ENCODE data around the gene KRI1.
"Not testable (repeated sequence)": the region's sequence is repeated elsewhere in the genome, so short reads cannot be mapped to it uniquely, and the experiment has no call there.

The KRI1 gene

DNA sequence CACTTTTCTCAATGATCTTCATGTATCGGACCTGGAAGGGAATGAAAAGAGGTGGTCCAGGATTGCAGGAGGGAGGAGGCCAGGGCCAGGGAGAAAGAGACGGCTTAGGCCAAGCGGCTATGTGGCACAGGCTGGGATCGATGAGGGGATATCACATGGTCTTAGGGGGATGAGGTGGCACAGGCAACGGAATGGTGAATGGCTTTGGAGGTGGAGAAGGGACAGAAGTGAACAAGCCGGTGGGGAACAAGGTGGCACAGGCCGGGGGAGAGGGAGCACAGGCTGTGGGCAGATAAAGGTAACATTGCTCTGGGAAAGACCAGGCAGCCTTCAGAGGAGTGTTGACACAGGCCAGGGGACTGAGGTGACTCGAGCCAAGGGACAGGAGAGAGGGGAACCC lies 8.7 kb upstream of the KRI1 start:
- no peak for DNase-seq

- not testable (repeated sequence) for DNase-seq
Observed at GRCh38 chr19:10573793-10574192, 8.0 kb upstream of the KRI1 start.

DNA sequence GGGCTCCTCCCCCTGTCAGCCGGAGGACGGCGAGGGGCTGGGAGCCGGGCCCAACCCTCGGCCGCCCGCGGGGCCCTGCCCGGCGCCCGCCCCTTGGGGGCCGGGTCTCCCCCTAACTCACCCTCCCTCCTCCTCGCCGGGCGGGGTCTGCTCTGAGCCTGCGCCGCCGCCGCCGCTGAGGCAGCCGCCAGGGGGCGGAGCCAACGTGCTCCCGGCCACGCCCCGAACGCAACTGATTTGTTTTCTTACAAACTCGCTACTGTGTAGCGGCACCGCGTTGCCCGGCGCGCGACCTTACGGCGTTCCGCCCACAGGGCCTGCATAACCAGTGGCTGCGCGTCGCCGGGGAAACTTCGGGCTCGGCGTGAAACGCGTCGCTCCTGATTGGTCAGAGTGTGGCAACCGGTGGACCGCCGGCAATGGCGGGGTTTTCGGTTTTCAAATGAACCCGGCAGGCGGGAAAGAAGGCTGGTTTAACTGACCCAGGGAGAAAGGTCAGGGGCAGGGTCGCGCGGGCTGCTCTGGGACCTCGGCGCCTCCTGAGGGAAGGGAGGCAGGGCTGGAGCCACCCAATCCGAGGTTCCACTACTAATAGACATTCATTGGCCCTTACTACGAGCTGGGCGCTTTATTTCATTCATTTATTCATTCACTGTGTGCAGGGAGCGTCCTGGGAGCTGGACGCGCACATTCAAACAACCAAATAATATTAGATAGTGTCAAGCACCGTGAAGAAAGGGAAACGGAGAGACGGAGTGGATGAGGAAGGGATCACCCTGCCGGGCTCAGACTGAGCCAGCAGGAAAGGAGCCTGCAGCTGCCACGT lies 3.2 kb upstream of the KRI1 start, which contains the start of gene CDKN2D:
Gene CDKN2D (minus strand): TSS at position 154 of the 826 bp plus-strand sequence. CDS start 326 bp downstream, outside the sequence.
- DNase-seq: peak; percentile 99

- DNase-seq: peak; percentile 68
Observed at GRCh38 chr19:10568062-10568825, 2.4 kb upstream of the KRI1 start.

DNA sequence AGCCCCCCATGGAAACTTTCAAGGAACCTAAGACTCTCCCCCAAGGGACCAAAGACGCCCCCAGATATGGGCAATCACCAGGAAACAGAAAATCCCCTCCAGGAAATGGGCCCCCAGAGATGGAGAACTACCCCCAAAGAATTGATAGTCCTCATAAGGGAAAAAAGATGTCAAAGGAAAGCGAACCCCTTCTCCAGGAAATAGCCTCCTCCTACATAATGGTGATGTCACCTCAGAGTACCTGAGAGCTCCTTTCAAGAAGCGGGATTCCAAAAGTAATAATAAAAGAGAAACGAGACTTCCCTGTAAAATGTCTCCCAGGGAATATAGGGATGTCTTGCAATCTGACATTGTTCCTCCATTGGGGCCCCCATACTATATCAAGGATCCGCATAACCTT lies 1.8 kb upstream of the KRI1 start:
- no peak for DNase-seq

GRCh38 chr19:10566658-10567410 lies 1.0 kb upstream of the KRI1 start:
- DNase-seq: peak; percentile 67

GRCh38 chr19:10566408-10566657 lies 523 bp upstream of the KRI1 start:
- DNase-seq: no peak

DNA sequence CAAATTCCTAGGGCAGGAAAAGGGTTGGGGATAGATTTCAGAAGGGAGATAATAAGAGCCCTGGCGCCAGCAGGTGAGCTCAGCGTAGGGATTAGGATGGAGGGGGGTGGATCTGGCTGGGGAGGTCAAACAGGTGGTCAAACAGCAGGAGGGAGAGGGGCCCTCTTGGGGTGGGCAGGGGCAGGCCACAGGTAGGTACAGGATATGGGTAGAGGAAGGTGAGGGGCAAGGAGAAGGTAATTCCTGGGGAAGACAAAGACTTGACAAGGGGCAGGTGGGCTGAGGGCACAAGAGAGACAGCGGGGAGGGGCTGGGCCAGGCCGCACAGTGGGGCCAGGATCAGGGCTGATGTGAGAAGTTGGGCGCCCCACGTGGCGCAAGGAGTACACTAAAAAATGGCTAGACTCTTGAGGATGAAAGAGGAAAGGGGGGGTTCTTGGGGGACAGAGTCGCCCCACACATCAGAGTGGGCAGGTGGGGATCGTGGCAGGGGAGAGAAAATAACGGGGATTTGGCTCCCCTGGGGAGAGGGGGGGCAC lies 713 bp downstream of the KRI1 start:
- DNase-seq: peak; percentile 57

GRCh38 chr19:10562609-10563008 lies 3.2 kb downstream of the KRI1 start:
- no peak for DNase-seq

- no peak for DNase-seq
Observed at GRCh38 chr19:10560154-10560553, 5.7 kb downstream of the KRI1 start.

- DNase-seq: no peak
Observed at GRCh38 chr19:10557603-10558197, 8.1 kb downstream of the KRI1 start.

GRCh38 chr19:10555610-10555973 lies 10.2 kb downstream of the KRI1 start:
- DNase-seq: no peak

DNA sequence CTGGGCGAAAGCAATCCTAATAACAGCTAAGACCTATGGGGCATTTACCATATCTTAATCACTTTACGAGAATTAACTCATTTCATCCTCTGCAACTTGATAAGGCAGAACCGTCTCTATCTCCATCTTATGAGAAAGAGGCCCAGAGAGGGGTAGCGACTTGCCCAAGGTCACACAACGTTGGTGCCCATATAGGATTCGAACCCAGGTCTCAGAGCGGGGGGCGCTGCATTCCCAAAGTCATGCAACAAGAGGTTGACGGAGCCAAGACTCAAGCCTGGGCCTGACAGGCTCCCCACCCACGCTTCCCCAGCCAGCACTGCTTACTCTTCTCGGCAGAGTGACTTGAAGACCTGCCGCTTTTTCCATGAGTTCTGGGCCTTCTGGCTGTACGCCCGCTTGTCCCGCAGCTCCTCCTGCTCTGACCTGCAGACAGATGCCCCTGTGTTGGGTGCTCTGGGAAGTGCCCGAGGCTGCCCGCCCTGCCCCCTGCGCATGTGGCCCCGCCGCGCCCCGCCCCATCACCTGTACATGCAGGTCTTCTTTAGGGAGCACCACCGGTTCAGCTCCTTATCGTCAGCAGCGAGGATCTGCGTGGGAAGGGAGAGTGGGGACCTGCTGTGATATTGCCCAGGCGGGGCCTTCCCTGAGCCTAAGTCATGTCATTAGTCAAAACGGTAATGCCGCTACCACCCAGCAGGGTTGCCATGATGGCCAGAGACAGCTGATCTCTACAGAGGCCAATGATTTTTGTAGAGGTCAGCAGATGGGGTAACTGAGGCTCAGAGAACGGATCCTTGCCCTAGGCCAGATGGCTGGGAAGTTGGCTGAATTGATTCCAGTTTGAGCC lies 10.8 kb downstream of the KRI1 start:
- DNase-seq: no peak

DNA sequence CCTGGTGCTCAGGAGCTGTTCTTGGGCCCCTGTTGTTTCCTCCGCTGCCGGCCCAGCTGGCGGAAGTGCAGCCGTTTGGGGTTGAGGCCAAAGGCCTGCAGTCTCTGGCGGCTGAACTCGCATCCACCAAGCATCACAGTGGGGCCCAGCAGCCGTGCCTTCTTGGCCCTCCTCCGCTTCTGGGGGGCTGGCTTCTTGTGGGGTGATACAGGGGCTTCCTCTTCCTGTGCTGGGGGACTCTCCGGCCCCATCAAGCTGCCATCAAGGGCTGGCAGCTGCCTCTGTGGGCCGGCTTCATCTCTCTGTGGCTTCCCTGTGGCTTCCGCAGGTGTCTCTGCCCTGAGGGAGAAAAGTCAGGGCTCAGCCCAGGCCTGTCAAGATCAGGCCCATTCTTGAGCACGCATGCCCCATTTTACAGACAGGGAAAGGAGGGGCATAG lies 11.8 kb downstream of the KRI1 start:
- no peak for DNase-seq

DNA sequence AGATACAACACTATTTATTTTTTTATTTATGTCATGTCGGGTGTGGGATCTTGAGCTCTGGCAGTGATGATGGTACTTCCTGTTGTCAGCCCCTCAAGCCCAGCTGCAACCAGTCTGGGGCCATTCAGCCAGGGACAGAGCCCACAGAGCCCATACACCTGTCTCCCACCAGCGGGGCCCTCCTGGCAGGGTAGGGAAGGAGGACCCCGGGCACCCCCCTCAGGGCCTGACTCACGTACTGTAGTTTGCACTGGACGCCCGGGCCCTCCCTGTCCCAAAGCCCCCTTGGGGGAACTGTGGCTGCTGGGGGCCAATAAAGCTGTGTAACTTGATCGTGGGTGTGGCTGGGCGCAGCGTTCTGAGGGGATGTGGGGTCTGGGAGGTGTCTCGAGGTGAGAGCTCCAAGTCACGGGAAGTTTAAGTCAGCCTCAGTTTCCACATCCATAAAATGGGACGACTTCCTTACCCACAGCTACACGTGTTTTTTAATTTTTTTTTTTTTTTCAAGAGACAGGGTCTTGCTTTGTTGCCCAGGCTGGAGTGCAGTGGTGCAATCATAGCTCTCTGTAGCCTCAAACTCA lies 12.6 kb downstream of the KRI1 start:
- no peak for DNase-seq

DNA sequence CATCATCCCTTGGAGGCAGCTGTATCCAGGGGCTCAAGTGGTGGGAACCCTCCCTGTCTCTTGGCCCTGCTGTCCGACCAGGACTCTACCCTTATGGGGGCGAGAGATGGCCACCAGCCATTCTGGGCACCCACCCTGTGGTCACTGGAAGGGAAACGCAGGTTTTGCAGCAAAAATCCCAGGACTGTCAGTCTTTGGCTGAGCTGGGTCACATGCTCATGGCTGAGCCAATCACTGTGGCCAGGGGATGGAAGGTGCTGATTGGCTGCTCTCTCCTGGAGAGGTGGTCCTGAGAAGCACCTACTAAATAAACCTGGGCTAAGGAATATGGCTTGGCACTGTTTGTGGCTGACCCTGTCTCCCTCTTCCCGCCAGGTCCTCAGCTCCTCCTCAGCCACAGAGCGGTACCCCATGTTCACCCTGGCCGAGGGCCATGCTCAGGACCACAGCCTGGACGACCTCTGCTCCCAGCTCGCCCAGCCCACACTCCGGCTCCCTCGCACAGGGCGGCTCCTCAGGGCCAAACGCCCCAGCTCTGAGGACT lies 13.2 kb downstream of the KRI1 start:
- no peak for DNase-seq

DNA sequence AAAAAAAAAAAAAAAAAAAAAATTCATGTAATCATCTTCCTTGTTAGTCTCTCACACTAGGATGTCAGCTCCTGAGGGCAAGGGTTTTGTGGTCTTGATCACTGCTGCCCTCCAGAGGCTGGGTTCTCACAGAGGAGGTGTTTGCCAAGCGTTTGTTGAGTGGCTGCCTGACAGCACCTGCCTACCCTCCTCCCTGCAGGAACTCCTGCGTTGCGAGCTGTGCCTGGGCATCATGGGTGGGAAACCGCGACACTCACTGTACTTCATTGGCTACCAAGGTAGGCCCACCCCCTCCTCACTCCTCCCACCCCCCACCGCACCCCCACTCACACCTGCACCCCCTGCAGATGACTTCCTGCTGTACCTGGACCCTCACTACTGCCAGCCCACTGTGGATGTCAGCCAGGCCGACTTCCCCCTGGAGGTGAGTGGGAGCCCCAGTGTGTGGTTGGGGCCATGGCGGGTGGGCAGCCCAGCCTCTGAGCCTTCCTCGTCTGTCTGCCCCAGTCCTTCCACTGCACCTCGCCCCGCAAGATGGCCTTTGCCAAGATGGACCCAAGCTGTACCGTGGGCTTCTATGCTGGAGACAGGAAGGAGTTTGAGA lies 14.0 kb downstream of the KRI1 start:
- DNase-seq: no peak

- DNase-seq: not testable (repeated sequence)
Observed at GRCh38 chr19:10551006-10551405, 14.8 kb downstream of the KRI1 start.

DNA sequence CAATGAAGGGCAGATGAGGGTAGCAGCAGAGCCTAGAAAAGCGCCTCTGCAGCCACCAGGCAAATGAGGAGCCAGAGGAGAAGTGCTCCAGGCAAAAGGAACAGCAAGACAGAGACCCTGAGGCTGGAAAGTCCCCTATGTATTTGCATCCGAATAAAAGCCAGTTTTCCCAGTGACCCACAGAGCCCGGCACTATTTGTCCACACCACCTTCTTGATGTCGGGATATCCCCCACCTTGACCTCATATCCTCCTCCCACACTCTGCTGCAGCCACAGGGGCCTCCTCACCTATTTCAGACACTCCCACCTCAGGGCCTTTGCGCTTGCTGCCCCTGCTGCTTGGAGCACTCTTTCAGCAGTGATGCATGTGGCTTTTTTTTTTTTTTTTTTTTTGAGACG lies 15.5 kb downstream of the KRI1 start:
- DNase-seq: no peak

GRCh38 chr19:10549733-10550132 lies 16.1 kb downstream of the KRI1 start:
- DNase-seq: no peak

- no peak for DNase-seq
Observed at GRCh38 chr19:10548746-10549276, 17.0 kb downstream of the KRI1 start.

Measured in NK-92 treated with Interleukin-12 subunit alpha and Interleukin-12 subunit beta, amount 100 ng/mL, for 24 hours (cell line).